Measurements from ENCODE around the gene CD63. TPM values are rescaled to one million over a fixed set of nuclear protein-coding genes. Genes with fewer than 3 reads are reported as not detected.

The CD63 gene
- polyA plus RNA-seq, 3 donors, result 611 to 1,583 (median 1,331) TPM

DNA sequence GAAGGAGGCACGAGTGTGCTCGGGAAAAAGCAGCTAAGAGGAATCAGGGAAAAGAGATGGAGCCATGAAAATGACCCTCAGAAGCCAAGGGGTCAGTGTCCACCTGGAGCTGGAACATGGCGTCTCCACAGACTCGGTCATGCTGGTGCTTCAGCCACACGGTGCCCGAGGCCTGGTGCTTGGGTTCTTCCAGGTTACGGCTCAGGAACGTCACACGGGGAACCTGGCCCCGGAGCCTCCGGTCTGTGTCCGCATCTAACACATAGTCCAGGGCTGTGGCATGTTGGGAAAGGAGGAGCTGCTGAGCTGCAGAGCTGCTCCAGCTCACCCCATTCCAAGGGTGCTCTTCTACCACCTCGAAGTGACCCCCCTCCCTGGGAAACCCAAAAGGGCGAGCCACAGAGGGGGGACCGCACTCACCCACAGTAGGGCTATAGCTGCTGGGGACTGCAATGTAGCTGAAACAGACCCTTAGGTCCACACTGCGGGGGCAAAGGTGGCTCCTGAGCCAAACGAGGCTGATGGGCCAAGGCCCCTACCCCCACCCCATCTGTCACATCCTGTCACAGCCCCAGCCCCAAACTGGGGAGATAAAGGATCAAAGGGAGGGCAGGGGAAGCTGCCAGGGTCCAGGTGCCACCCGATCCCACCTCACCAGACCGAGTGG, 31.9 kb downstream of the CD63 start:
- no peak overlapping the region for H3K27ac ChIP-seq (ENCODE audit: low read depth, low read length)
- 78 to 86% (median 84%) methylated on average over 19 of the region's 19 CpGs for WGBS, 3 donors

DNA sequence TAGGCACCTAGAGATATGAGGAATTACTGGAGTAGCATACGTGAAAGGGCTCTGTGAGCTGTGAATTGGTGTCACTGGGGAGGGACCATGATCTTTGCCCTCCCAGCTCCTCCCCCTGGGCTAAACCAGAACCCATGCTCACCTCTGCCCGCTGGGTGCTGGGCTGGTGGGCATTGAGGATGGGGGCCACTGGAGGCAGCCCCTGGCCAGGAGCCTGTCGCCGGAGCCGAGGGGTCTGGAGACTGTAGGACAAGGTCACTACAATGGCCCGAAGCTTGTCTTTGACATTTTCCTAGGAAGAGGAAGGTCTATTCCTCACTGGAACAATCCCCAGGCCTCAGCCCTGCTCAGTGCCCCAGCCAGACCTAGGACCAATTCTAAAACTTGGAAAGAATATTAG, 32.7 kb downstream of the CD63 start:
- 84 to 92% (median 92%) methylated on average over 6 of the region's 6 CpGs for WGBS, 3 donors
- no peak overlapping the region for H3K27ac ChIP-seq (ENCODE audit: low read depth, low read length)

DNA sequence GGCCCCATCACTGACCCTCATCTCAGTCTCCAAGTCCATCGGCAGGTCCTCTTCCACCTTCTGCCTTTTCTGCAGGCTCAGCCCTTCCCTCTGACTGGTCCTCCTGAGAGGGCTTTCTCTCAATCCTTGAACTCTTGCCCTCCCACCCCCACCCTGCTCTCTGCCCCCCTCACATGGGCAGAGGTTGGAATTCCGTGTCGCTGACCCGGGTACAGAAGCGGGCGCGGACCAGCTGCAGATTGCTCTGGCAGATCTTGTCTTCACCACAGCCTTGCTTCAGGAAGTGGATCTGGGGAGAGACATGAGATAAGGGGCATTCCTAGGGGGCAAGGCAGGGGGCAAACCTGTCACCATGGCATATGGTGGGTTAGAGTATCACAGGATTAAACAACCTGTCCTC, 33.5 kb downstream of the CD63 start:
- no peak overlapping the region for H3K27ac ChIP-seq (ENCODE audit: low read depth, low read length)
- WGBS, 3 donors, result 75 to 82% (median 76%) methylated on average over 7 of the region's 7 CpGs

DNA sequence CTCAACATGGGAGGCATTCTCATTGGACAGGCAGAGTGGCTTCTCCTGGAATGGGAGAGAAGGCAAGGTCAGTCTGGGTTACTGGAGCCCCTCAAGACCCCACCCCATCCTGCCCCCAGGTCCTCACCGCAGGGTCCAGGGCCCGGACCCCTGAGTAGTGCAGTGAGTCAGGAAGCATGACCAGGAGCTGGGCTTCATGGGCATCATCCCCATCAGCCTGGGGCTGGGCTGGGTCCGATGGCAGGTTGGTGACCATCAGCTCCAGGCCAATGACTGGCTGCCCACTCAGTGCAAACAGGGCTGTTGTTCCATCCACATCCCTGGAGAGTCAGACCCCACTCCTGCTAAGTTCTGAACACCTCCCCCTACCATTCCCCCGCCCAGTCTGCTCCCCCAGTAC, 34.2 kb downstream of the CD63 start:
- H3K27ac ChIP-seq (ENCODE audit: low read depth, low read length), result no peak overlapping the region
- 92 to 97% (median 94%) methylated on average over 4 of the region's 4 CpGs for WGBS, 3 donors

DNA sequence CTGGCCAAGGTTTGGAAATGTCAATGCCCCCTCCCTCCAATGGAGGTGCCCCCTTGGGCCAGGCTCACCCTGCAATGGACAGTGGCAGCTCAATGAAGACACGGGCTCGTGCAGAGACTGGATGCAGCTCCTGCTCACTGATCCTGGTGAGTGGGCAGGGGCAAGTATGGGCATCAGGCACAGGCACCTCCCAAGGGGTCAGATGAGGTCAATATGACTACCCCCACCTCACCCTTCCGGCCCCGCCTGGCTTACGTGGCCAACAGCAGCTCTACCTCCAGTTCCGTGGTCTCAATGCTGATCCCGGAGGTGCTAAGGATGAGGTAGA, 34.7 kb downstream of the CD63 start:
- 95 to 96% (median 96%) methylated on average over 7 of the region's 7 CpGs for WGBS, 3 donors
- H3K27ac ChIP-seq (ENCODE audit: low read depth, low read length), result no peak overlapping the region

DNA sequence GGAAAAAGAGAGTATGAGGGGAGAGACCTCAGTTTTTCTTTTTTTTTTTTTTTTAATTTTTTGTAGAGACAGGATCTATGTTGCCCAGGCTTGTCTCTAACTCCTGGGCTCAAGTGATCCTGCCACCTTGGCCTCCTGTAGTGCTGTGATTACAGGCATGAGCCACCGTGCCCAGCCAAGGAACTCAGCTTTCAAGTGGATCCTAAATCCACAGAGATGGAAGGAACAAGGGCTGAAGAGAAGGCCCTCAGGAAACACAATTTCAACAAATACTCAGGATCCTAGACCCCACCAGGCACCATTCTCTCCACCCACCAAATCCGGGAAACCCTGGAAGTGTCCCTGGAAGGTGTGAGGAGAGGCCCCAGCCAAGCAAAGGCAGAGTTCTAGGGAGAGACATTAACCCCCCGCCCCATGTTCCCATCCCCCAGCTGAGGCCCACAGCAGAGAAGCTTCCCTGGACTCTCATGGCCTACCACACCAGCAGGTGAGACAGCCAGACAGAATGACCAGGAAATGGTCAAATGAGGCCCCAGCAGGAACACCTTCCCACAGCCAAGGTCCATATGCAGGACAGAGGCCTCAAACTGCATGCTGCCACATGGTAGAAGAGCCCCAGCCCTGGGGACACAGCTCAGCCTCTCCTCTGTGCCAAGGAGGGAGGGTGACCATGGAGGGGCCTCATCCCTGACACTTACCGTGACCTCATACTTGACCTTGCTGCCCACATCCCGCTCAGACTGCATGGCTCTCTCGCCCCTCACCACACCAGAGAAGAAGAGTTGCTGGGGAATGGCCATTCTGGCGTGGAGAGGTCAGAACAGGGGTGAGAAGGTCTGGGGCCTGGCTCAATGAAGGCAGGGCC, 35.3 kb downstream of the CD63 start:
- no peak overlapping the region for H3K27ac ChIP-seq (ENCODE audit: low read depth, low read length)
- WGBS, 3 donors, result 91 to 97% (median 96%) methylated on average over 7 of the region's 7 CpGs

DNA sequence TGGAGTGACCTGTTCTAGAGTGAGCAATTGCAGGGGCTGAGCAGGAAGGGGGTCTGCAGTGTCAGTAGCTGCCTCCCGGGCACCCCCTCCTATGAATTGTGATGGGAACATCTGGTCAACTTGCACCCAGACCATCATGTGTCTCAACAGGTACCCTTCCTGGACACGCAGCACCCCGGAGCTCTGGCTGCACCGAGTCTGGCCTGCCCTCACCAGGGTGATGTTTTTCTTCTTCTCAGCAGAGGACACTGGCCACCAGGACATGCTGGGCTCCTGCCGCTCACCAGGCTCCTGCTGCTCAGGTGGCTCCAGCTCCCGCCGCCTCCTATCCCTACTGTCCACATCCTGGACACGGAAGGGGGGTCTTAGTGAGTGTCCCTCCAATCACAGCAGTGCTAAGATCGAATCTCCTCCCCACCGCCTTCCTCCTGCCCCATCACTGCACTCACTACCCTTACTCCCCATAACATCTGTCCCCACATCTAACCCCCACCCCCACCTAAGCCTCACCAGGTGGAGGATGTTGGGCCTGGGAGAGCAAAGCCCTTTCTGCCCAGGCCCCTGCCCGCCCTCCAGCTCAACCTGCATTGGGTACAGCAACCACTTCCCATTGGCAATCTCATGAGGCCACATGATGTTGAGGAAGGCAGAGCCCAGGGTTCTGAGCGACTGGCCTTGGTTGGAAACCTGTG, 36.0 kb downstream of the CD63 start:
- WGBS, 3 donors, result 90 to 95% (median 93%) methylated on average over 12 of the region's 12 CpGs
- H3K27ac ChIP-seq (ENCODE audit: low read depth, low read length), result no peak overlapping the region

DNA sequence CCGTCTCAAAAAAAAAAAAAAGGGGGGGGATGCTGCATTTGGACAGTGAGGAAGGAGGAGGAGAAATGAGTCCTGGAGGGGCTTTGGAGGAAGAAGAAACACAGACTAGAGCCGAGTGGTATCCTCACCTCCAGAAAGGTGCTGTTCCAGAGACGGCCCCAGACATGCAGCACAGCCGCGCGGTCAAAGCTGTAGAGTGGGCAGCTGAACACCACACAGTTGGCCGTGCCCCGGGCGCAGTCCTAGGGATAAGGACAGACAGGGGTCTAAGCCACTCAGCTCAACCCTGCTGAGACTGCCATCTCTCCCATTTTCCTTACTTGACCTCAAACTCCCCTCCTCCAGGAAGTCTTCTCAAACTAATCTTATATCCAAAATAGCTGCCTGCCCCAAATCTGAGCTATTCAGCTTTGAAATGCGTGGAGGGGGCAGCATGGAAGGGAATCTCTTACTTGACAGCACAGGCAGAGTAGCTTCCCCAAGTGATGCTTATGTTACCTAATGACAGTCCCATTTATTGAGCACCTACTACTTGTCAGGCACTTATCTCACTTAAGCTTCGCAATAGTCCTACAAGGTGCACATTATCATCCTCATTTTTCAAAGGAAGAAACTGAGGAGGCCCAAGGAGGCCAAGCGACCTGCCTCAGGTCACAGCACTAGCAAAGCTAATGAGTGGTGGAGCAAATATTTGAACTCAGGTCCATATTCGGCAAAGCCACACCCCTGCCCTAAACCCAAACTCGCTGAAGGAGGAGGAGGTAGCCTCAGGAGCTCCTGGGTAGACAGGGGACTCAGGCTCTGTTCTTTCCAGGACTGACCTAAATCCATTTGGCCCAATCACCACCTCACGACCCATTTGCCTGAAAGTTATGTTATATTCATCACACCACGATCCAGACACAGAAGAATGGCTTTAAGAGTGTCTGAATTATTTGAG, 39.8 kb downstream of the CD63 start:
- H3K27ac ChIP-seq (ENCODE audit: low read depth, low read length), result no peak overlapping the region

DNA sequence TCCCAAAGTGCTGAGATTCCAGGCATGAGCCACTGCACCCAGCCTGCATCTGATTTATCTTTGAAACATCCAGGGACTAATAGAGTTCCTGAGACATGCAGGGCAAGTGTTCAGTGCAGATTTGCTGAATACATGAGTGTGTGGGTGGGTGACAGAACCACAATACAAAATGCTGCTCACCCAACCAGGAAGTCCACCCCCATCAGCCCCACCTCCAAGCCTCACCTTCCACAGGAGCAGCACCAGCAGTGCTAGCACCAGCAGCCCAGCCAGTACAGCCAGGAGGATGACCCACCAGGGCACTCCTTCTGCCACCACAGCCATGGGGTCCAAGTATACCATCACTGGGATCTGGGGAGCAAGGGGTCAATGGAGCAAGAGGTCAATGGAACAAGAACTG, 41.1 kb downstream of the CD63 start:
- H3K27ac ChIP-seq (ENCODE audit: low read depth, low read length), result no peak overlapping the region

More for the DNA sequence above, 39.8 kb downstream of the CD63 start:
- 89 to 92% (median 92%) methylated on average over 16 of the region's 16 CpGs for WGBS, 3 donors

DNA sequence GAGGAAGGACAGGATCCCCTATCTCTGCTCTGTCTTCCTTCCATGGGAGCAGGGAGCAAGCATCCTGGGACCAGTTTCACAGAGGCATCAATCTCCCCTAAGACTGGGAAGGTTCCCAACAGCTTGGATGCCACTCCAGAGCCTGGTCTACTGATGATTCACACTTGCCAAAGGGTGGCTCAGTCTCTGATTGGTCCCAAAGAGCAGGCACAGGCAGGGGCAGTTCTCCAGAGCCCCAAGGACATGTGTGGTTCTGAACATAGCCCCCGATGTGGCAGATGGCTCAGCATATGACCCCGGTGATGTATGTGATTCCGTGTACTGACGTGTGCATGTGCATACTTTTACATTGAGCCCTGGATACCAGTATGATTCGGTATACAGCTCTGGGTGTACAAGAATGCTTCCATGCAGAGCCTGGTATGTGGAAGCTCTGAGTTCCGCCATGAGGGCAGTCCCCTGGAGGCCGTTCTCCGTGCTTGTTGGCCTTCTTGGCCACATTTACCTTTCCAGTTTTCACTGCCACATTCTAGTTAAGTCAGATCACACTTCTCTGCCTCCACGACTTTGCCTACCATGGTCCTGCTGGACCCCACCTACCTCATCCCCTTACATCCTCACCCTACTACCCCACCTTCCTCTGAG, 42.3 kb downstream of the CD63 start:
- H3K27ac ChIP-seq (ENCODE audit: low read depth, low read length), result no peak overlapping the region
- 86 to 91% (median 87%) methylated on average over 9 of the region's 9 CpGs for WGBS, 3 donors

DNA sequence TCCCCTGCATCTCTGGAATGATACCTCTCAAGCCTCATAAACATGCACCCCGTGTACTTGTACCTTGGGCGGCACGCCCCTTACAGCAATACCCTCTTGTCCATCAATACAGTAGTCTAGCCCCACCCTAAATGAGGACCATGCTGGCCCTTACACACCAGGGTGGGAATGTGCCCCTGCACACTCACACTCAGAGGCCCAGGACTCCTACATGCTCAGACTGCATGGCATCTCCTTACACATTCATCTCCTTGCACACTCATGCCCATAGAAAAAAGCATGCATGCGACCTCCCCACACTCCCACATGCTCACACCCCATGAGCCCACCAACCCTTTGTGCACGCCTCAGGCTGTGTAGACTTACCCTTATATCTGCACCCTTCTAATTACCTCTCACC, 43.1 kb downstream of the CD63 start:
- WGBS, 3 donors, result 90 to 94% (median 93%) methylated on average over 5 of the region's 5 CpGs
- H3K27ac ChIP-seq (ENCODE audit: low read depth, low read length), result no peak overlapping the region

DNA sequence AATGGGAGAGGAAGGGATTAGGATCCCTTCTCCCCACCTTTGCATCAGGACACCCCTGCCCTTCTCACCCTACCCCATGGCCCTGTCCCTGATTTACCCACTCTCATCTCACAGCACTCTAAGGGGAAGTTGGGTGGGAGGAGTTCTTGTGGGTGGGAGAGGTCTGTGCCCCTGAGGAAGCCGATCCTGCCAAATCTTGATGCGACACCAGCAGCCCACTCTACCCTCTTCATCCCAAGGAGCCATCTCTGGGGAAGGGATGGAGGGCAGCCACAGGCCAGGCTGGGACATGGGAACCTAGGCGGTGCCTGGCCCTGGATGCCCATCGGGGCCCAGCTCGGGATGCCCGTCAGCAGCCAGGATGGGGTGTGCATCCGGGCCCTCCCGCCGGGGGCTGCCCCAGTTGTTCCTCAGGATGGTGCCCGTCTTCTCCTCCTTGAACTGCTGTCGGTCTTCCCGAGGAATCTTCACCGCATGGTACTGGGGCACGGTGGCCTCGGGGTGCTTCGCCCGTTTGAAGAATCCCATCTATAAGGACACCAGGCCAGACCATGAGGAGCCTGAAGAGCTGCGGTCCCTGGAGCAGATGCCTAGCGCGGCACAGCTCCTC, 43.9 kb downstream of the CD63 start:
- no peak overlapping the region for H3K27ac ChIP-seq (ENCODE audit: low read depth, low read length)
- WGBS, 3 donors, result 92 to 95% (median 93%) methylated on average over 16 to 20 of the region's 20 CpGs

DNA sequence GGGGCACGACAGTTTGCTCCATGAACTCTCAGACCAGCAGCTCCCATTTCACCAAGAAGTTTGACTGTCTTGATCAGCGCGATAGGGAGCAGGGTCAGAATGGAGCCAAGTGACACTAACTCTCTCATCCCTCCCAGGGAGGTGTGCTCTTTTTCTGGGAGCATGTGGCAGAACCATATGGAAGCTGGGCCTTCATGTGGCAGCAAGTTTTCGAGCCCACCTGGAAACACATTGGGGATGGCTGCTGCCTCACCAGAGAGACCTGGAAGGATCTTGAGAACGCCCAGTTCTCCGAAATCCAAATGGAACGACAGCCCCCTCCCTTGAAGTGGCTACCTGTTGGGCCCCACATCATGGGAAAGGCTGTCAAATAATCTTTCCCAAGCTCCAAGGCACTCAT, 45.1 kb downstream of the CD63 start:
- WGBS, 3 donors, result 89 to 93% (median 92%) methylated on average over 7 of the region's 7 CpGs
- H3K27ac ChIP-seq (ENCODE audit: low read depth, low read length), result no peak overlapping the region

DNA sequence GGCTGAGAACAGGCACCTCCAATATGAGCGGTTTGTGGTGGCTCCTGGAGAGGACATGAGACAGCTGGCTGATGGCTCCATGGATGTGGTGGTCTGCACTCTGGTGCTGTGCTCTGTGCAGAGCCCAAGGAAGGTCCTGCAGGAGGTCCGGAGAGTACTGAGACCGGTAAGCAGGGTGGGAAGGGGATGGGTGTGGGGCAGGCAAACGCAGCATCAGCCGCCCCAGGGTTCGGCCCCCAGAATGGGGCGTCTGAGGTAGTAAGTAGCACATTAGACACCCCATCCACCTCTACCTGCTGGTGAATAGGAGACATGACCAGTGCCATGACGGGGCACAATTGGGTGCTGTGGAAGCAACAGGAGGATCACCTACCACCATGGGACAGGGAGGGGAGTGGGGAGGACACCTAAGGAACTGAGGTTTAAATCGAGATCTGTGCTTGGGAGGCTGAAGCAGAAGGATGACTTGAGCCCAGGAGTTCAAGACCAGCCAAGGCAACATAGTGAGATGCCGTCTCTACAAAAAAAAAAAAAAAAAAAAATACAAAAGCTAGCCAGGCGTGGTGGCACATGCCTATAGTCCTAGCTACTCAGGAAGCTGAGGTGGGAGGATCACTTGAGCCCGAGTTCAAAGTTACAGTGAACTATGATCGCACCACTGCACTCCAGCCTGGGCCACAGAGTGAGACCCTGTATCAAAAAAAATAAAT, 46.6 kb downstream of the CD63 start:
- no peak overlapping the region for H3K27ac ChIP-seq (ENCODE audit: low read depth, low read length)
- WGBS, 3 donors, result 71 to 83% (median 82%) methylated on average over 13 of the region's 13 CpGs

DNA sequence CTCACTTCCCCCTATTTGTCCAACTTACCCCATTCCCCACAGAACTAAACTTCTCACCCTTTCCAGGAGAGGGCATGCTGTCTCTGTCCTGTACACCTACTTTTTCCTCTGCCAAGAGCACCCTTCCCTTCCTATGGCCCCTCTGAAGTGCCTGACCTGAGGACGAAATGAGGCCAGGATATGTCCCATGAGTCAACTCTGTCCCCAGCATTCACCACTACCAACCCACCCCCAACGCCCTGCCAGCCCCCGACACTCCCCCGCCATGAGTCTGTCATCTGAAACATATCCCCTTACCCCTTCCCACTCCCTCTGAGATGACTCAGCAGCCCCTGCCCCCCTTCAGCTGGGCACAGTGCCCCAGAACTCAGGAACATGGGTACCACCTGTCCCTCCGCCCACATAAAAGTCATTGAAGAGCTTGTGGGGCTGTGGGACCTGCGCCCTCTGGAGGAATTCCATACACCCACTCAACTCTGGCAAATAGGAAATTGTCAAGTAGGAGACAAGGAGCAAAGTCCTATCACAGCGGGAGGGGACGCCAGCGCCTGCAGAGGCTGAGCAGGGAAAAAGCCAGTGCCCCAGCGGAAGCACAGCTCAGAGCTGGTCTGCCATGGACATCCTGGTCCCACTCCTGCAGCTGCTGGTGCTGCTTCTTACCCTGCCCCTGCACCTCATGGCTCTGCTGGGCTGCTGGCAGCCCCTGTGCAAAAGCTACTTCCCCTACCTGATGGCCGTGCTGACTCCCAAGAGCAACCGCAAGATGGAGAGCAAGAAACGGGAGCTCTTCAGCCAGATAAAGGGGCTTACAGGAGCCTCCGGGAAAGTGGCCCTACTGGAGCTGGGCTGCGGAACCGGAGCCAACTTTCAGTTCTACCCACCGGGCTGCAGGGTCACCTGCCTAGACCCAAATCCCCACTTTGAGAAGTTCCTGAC, 47.4 kb downstream of the CD63 start:
- 9 to 11% (median 9%) methylated on average over 17 of the region's 17 CpGs for WGBS, 3 donors
- H3K27ac ChIP-seq (ENCODE audit: low read depth, low read length), result no peak overlapping the region

DNA sequence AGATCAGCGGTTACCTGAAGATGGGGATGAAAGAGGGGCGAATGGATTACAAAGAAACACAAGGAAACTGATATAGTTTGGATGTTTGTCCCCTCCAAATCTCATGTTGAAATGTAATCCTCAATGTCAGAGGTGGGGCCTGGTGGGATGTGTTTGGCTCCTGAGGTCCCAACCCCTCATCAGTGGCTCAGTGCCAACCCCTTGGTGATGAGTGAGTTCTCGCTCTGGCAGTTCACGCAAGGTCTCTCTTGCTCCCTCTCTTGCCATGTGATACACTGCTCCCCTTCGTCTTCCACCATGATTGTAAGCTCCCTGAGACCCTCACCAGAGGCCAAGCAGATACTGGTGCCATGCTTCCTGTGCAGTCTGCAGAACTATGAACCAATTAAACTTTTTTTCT, 49.1 kb downstream of the CD63 start:
- WGBS, 3 donors, result 82 to 88% (median 87%) methylated on average over 5 of the region's 5 CpGs
- H3K27ac ChIP-seq (ENCODE audit: low read depth, low read length), result no peak overlapping the region

Data from adipose tissue (tissue), 3 donors.